ENCODE results near the gene FCHO1. TPM values are rescaled to one million over a fixed set of nuclear protein-coding genes. Genes with fewer than 3 reads are reported as not detected.
A peak's percentile ranks its signal among the peaks of the same experiment; 100 is the strongest.

FCHO1 gene
- total and polyA plus RNA-seq, 9 donors = 0.95 to 4.3 (median 2.8) TPM

GRCh38 chr19:17794412-17794730, 43.1 kb downstream of the FCHO1 start:
- no peaks in the 10 kb centered on the region for H3K27me3 ChIP-seq
- 40 to 53% (median 44%) methylated on average over 9 of the region's 9 CpGs for WGBS, 3 donors
- no peak for DNase-seq

DNA sequence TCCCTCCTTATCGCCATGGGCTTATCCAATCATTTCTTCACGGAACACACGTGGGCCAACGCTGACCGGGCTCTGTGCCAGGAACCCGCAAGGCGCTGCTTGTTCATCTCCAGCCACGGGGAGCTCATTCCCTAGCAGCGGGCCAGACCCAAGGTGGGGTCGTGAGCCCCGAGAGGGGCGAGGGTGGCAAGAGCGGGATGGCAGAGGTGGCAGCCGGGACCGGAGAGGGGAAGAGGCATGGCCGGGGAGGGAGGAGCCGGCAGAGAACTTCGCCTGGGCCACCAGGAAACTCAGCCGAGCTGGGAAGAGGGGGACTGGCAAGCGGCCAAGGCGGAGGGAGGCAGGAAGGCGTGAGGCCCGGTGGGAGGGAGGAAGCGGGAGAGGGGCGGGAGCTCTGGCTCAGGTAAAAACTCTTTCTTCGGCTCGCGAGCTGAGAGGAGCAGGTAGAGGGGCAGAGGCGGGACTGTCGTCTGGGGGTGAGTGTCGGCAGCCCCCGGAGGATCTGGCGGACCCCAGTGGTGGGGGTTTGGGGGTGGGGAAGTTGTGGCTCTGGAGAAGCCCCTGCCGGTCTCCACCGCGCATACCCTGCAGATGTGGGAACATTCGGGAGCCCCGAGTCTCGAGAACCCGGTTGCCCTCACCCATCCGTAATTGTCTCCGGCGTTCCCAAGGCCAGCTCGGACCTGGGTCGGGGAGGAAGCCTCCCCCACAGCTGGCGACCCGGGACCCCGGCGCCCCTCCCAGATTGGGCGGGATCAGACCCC, 43.6 kb downstream of the FCHO1 start, which contains the start of gene B3GNT3:
B3GNT3 (plus strand) TSS at position 408 of the 764 bp plus-strand sequence. CDS start 12,670 bp downstream, outside the sequence.
- no peaks in the 10 kb centered on the region for H3K9me3 ChIP-seq
- peak within 1 kb of the TSS; percentile 28 for H3K4me3 ChIP-seq
- H3K4me1 ChIP-seq (ENCODE audit: insufficient read depth) = no peaks in the 10 kb centered on the region
- H3K27me3 ChIP-seq = no peaks in the 10 kb centered on the region
- no peak within 1 kb of the TSS for H3K27ac ChIP-seq
- H3K36me3 ChIP-seq = no peaks in the 10 kb centered on the region
- TF ChIP-seq, protein P1, sequence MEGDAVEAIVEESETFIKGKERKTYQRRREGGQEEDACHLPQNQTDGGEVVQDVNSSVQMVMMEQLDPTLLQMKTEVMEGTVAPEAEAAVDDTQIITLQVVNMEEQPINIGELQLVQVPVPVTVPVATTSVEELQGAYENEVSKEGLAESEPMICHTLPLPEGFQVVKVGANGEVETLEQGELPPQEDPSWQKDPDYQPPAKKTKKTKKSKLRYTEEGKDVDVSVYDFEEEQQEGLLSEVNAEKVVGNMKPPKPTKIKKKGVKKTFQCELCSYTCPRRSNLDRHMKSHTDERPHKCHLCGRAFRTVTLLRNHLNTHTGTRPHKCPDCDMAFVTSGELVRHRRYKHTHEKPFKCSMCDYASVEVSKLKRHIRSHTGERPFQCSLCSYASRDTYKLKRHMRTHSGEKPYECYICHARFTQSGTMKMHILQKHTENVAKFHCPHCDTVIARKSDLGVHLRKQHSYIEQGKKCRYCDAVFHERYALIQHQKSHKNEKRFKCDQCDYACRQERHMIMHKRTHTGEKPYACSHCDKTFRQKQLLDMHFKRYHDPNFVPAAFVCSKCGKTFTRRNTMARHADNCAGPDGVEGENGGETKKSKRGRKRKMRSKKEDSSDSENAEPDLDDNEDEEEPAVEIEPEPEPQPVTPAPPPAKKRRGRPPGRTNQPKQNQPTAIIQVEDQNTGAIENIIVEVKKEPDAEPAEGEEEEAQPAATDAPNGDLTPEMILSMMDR (IDR thresholded peaks at IDR 0.05) = no peak
- no peak for TF ChIP-seq POLR2A (IDR thresholded peaks at IDR 0.05)
- TF ChIP-seq EP300 (IDR thresholded peaks at IDR 0.05) = no peak
- intact Hi-C loops (cut with DNase I) = loop anchor here in 1 of 4 donors (10.0 kb wide), 1 partner anchor 60 kb away; the partner anchor contains the start of gene RPL18A
- 2 to 6% (median 4%) methylated on average over 44 to 50 of the region's 50 CpGs for WGBS, 3 donors
- DNase-seq = peak in 2 of 5 donors; percentile 33 to 56

More at GRCh38 chr19:17794412-17794730, 43.1 kb downstream of the FCHO1 start:
- Histone ChIP-seq H3K4me1 (ENCODE audit: insufficient read depth) (no peaks in the 10 kb centered on the region), H3K9me3 (no peaks in the 10 kb centered on the region), H3K36me3 (no peaks in the 10 kb centered on the region), H3K4me3 (no peak overlapping the region), H3K27ac (no peak overlapping the region)
- TF ChIP-seq EP300 (IDR thresholded peaks at IDR 0.05) (no peak), POLR2A (IDR thresholded peaks at IDR 0.05) (no peak)
- TF ChIP-seq, protein P1 (IDR thresholded peaks at IDR 0.05) = no peak
- intact Hi-C loops (cut with DNase I) = loop anchor here in 1 of 4 donors (10.0 kb wide), 1 partner anchor 60 kb away; the partner anchor contains the start of gene RPL18A

DNA sequence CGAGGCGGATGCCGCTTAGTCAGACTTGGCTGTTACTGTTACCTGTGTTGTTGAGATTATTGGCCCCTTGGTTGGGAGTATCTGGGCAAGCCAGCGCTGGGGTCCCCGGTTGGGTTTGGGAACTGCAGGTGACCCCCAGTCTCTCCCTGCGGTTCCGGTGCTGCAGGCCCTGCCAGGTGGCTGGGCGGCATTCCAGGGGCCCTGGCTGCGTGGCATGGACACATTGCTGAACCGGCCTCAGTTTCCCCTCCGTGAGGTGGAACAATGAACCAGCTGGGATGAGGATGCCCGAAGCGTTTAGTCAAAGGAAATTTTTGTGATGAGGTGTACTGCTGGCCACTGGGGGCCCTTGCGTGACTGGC, 44.2 kb downstream of the FCHO1 start:
- Histone ChIP-seq H3K9me3 (no peaks in the 10 kb centered on the region), H3K27ac (no peak overlapping the region), H3K4me1 (ENCODE audit: insufficient read depth) (no peaks in the 10 kb centered on the region), H3K27me3 (no peaks in the 10 kb centered on the region), H3K36me3 (no peaks in the 10 kb centered on the region), H3K4me3 (peak overlapping the region; percentile 28)
- intact Hi-C loops (cut with DNase I) = loop anchor here in 1 of 4 donors (10.0 kb wide), 1 partner anchor 59 kb away; the partner anchor contains the start of gene RPL18A
- WGBS, 3 donors = 24 to 32% (median 26%) methylated on average over 10 to 14 of the region's 14 CpGs
- TF ChIP-seq, protein P1 (IDR thresholded peaks at IDR 0.05) = no peak
- DNase-seq = no peak

DNA sequence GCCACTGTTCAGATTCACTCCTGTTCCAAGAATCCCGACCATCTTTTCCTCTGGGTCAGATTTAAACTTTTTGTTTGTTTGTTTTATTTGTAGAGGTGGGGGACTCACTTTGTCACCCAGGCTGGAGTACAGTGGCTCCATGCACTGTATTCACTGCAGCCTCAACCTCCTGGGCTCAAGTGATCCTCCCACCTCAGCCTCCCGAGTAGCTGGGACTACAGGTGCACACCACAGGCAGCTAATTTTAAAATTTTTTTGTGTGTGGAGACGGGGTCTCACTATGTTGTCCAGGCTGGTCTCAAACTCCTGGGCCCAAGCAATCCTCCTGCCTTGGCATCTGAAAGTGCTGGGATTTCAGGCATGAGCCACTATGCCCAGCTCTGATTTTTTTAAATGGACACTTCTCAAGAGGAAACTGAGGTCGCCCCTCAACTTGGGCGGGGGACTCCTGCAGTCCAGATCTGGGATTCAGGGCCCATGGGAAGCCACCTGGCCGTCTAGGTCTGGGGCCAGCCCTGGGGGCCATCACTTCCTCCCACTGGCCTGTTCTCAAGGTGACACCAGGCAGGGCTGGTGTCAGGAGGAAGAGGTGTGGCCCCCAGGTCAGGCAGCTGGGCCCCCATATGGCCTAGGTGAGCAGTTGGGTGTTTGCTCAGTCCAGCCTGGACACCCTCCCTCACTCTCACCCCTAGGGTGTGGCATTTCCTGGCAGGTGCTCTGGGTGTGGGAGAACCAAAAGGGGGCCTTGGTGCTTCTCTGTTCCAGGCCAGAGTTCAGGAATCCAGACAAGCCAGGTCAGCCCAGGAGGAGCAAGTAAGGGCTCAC, 44.9 kb downstream of the FCHO1 start:
- Histone ChIP-seq H3K9me3 (no peaks in the 10 kb centered on the region), H3K4me1 (ENCODE audit: insufficient read depth) (no peaks in the 10 kb centered on the region), H3K36me3 (no peaks in the 10 kb centered on the region), H3K27ac (no peak overlapping the region), H3K27me3 (no peaks in the 10 kb centered on the region), H3K4me3 (no peak overlapping the region)
- no peak for DNase-seq
- no peak for TF ChIP-seq POLR2A (IDR thresholded peaks at IDR 0.05)
- intact Hi-C loops (cut with DNase I) = loop anchor here in 1 of 4 donors (10.0 kb wide), 1 partner anchor 59 kb away; the partner anchor contains the start of gene RPL18A
- WGBS, 3 donors = 57 to 64% (median 61%) methylated on average over 6 of the region's 6 CpGs

Measured in ovary (tissue), 9 donors.